Activated naive CD8-positive, alpha-beta T cell treated with anti-CD3 and anti-CD28 coated beads, Interleukin-2, amount 10 ng/mL, durations not matched to agents 7 days and 5 days (primary cell): ENCODE data around the gene SORL1-AS1.
A peak's percentile ranks its signal among the peaks of the same experiment; 100 is the strongest.

Experiments
- ATAC-seq: fragments of 150-1000 bp; cut with Tn5 transposase; one replicate; pipeline ENCODE4 v1.10.0; 2021; ENCODE audit warnings: low read depth, moderate library complexity
- POLR2A ChIA-PET: fragments of 350-600 bp; sonication (Branson Sonifier 250); formaldehyde crosslinking; loops from one replicate; lab custom pipeline; 2021; ENCODE audit warnings: antibody characterized with exemption; lab: Charles Lee
- DNase-seq: peaks from one replicate; pipeline ENCODE4 v3.0.0; 2021
- H3K27ac Mint-ChIP-seq: one replicate; pipeline ENCODE4 v1.8.0; 2022; ENCODE audit warnings: mild to moderate bottlenecking, mixed read lengths
- H3K27me3 Mint-ChIP-seq: one replicate; pipeline ENCODE4 v1.8.0; 2022; ENCODE audit warnings: mild to moderate bottlenecking, moderate library complexity, mixed read lengths
- H3K36me3 Mint-ChIP-seq: one replicate; pipeline ENCODE4 v1.8.0; 2021; ENCODE audit warnings: mild to moderate bottlenecking, mixed read lengths
- H3K4me1 Mint-ChIP-seq: one replicate; pipeline ENCODE4 v1.8.0; 2021; ENCODE audit warnings: mixed read lengths
- H3K4me3 Mint-ChIP-seq: one replicate; pipeline ENCODE4 v1.8.0; 2022; ENCODE audit warnings: mild to moderate bottlenecking, moderate library complexity, mixed read lengths
- H3K9me3 Mint-ChIP-seq: one replicate; pipeline ENCODE4 v1.8.0; 2021; ENCODE audit warnings: mixed read lengths

Gene SORL1-AS1

GRCh38 chr11:121456151-121456550 lies 3.4 kb upstream of the SORL1-AS1 start:
- POLR2A ChIA-PET = interaction anchor here (0.8 to 3.1 kb wide), 4 partner anchors 9 to 25 kb away, joined by 4 to 14 read pairs (median 8); no protein-coding TSS in a partner anchor
- Mint-ChIP-seq H3K36me3 (peaks cover 33% of the 10 kb centered on the region), H3K27ac (peak overlapping the region; percentile 54)

GRCh38 chr11:121455115-121455514 lies 2.3 kb upstream of the SORL1-AS1 start:
- Mint-ChIP-seq H3K9me3 (no peaks in the 10 kb centered on the region), H3K4me1 (peaks cover 73% of the 10 kb centered on the region), H3K27ac (peak overlapping the region; percentile 89), H3K4me3 (peak overlapping the region; percentile 90), H3K36me3 (peaks cover 32% of the 10 kb centered on the region), H3K27me3 (no peaks in the 10 kb centered on the region)
- ATAC-seq (no peak), DNase-seq (no peak)
- POLR2A ChIA-PET = interaction anchor here (1.3 to 3.1 kb wide), 3 partner anchors 8 to 12 kb away, joined by 4 to 14 read pairs (median 4); no protein-coding TSS in a partner anchor

More at GRCh38 chr11:121456151-121456550, 3.4 kb upstream of the SORL1-AS1 start:
- no peak for DNase-seq
- Mint-ChIP-seq H3K4me1 (peaks cover 70% of the 10 kb centered on the region), H3K9me3 (no peaks in the 10 kb centered on the region), H3K27me3 (no peaks in the 10 kb centered on the region), H3K4me3 (peak overlapping the region; percentile 42)
- ATAC-seq = no peak

DNA sequence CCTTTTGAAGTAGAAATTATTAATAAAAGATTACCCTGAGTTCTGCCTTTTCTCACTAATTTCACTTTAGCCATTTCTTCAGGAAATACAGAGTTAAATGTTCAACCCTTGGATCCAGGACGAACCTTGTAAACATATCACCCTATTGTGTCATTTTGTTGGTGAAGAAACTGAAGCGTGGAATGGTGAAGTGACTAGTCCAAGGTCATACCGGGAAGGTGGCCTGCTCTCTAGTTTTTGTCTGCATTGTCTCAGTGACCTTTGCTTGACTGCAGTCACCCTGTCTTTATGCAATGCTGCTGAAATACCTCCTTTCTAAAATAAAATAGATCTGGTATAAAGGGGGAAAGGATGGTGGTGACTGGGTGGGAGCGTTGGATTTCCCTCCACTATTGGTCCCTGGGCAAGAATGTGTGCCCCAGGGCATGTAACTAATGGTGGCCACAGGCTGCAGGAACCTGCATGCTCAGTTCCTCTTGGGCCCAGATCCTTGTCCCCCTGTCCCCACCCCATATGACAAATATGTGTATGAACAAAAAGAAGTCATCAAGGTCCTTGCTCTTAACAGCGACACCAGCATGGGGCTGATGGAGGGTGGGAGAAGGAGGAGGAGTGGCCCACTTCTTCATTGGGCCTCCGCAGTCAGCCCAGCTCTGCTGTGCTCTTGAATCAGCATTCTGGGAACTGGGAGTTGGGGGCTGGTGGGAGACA lies 977 bp upstream of the SORL1-AS1 start:
- no peak for ATAC-seq
- Mint-ChIP-seq H3K4me1 (peaks cover 73% of the 10 kb centered on the region), H3K36me3 (peaks cover 27% of the 10 kb centered on the region), H3K9me3 (no peaks in the 10 kb centered on the region), H3K27ac (peak overlapping the region; percentile 89), H3K27me3 (no peaks in the 10 kb centered on the region), H3K4me3 (peak overlapping the region; percentile 90)
- POLR2A ChIA-PET = interaction anchor here (0.9 to 1.4 kb wide), 3 partner anchors 9 to 13 kb away, joined by 4 to 7 read pairs (median 4); no protein-coding TSS in a partner anchor
- DNase-seq = no peak

DNA sequence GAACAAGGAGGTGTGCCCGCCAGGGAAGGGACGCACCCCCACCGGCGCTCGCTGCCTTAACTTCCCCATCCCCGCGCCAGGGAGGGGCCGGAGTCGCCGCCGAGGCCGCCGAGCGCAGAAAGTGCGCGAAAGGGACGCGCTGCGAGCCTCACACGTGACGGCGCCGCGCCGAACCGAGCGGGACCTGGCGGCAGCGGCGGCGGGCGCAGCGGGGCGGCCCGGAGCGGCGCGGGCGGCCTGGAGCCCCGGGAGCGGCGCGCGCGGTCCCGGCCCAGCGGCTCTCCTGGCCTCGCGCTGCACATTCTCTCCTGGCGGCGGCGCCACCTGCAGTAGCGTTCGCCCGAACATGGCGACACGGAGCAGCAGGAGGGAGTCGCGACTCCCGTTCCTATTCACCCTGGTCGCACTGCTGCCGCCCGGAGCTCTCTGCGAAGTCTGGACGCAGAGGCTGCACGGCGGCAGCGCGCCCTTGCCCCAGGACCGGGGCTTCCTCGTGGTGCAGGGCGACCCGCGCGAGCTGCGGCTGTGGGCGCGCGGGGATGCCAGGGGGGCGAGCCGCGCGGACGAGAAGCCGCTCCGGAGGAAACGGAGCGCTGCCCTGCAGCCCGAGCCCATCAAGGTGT lies 670 bp downstream of the SORL1-AS1 start, which contains the start of gene SORL1:
Gene SORL1 (plus strand): TSS at position 329 of the 623 bp plus-strand sequence. CDS start 18 bp downstream, at position 347.
- peak; percentile 66 for ATAC-seq
- DNase-seq = peak; percentile 82
- Mint-ChIP-seq H3K9me3 (no peaks in the 10 kb centered on the region), H3K27me3 (no peaks in the 10 kb centered on the region), H3K36me3 (peaks cover 20% of the 10 kb centered on the region), H3K27ac (peak within 1 kb of the TSS; percentile 94), H3K4me1 (peaks cover 70% of the 10 kb centered on the region), H3K4me3 (peak within 1 kb of the TSS; percentile 90)
- POLR2A ChIA-PET = interaction anchor here (0.6 to 4.9 kb wide), 11 partner anchors 12 to 160 kb away, joined by 3 to 152 read pairs (median 4); partner anchors contain the start of gene SC5D

- H3K4me3 Mint-ChIP-seq = peak overlapping the region; percentile 90
- no peaks in the 10 kb centered on the region for H3K27me3 Mint-ChIP-seq
- DNase-seq = peak; percentile 57
- H3K36me3 Mint-ChIP-seq = peaks cover 15% of the 10 kb centered on the region
- peak; percentile 6 for ATAC-seq
- POLR2A ChIA-PET = interaction anchor here (1.0 to 4.9 kb wide), 9 partner anchors 13 to 159 kb away, joined by 3 to 152 read pairs (median 11); partner anchors contain the start of gene SC5D
- H3K27ac Mint-ChIP-seq = peak overlapping the region; percentile 94
- H3K9me3 Mint-ChIP-seq = no peaks in the 10 kb centered on the region
- H3K4me1 Mint-ChIP-seq = peaks cover 68% of the 10 kb centered on the region
Observed at GRCh38 chr11:121451178-121451985, 1.4 kb downstream of the SORL1-AS1 start.

DNA sequence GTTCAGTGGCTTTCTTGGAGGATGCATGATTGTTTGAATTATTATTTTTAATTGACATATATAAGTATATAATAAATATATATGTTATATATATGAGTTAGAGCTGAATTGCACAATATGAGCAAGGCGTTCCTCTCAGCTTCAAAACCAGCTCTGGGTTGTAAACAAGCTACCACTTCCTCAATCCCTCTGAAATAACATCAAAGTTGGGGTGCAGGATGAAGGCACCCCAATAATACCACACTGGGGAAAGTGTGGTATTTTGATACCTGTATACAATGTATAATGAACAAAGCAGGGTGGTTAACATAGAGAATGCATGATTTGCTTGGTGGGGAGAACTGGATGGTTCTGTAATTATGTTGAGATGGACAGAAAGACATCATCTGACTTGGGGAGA lies 2.4 kb downstream of the SORL1-AS1 start:
- POLR2A ChIA-PET = interaction anchor here (0.6 to 4.9 kb wide), 11 partner anchors 14 to 123 kb away, joined by 3 to 152 read pairs (median 9); no protein-coding TSS in a partner anchor
- Mint-ChIP-seq H3K4me1 (peaks cover 71% of the 10 kb centered on the region), H3K27ac (peak overlapping the region; percentile 94), H3K4me3 (peak overlapping the region; percentile 90), H3K36me3 (peaks cover 13% of the 10 kb centered on the region), H3K27me3 (no peaks in the 10 kb centered on the region), H3K9me3 (no peaks in the 10 kb centered on the region)
- DNase-seq = no peak
- no peak for ATAC-seq

DNA sequence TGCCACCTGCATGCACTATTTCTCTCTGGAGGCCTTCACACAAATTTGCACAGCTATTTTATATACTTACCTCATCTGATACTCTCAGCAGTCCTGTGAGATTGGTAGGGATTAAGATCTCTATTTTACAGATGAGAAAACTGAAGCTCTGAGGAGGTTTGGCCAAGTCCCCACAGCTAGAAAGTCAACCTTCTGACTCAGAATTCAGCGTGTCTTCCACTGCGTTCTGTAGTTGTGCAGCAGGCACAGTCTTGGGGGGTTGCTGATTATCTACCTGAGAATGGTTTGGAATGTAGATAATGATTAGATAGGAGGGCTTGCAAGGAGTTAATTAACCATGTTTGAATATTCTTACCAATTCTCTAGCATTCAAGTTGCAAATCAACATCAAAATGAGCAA lies 3.1 kb downstream of the SORL1-AS1 start:
- Mint-ChIP-seq H3K27me3 (no peaks in the 10 kb centered on the region), H3K4me3 (peak overlapping the region; percentile 90), H3K9me3 (no peaks in the 10 kb centered on the region), H3K4me1 (peaks cover 64% of the 10 kb centered on the region), H3K27ac (peak overlapping the region; percentile 94), H3K36me3 (peaks cover 8% of the 10 kb centered on the region)
- DNase-seq (no peak), ATAC-seq (no peak)
- POLR2A ChIA-PET = interaction anchor here (0.7 to 4.9 kb wide), 10 partner anchors 15 to 130 kb away, joined by 3 to 152 read pairs (median 8); no protein-coding TSS in a partner anchor

DNA sequence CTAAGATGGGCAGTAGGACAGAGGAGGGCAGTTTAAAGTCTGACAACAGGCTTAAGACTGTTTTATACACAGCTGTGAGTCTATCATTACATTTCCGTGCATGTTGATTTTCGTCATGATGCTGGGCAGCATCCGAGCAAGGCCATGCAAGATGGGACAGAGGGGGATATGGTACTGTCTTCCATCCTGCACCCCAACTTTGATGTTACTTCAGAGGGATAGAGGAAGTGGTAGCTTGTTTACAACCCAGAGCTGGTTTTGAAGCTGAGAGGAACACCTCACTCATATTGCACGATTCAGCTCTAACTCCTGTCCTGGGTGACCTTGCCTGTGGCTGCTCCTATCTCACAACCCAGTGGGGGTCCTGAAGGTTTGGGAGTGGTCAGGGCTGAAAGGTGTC lies 3.6 kb downstream of the SORL1-AS1 start:
- Mint-ChIP-seq H3K36me3 (peaks cover 4% of the 10 kb centered on the region), H3K4me1 (peaks cover 62% of the 10 kb centered on the region), H3K27me3 (no peaks in the 10 kb centered on the region), H3K9me3 (no peaks in the 10 kb centered on the region), H3K4me3 (peak overlapping the region; percentile 90), H3K27ac (peak overlapping the region; percentile 94)
- ATAC-seq = peak; percentile 33
- POLR2A ChIA-PET = interaction anchor here (0.7 to 4.9 kb wide), 8 partner anchors 15 to 129 kb away, joined by 3 to 152 read pairs (median 7); no protein-coding TSS in a partner anchor
- no peak for DNase-seq

DNA sequence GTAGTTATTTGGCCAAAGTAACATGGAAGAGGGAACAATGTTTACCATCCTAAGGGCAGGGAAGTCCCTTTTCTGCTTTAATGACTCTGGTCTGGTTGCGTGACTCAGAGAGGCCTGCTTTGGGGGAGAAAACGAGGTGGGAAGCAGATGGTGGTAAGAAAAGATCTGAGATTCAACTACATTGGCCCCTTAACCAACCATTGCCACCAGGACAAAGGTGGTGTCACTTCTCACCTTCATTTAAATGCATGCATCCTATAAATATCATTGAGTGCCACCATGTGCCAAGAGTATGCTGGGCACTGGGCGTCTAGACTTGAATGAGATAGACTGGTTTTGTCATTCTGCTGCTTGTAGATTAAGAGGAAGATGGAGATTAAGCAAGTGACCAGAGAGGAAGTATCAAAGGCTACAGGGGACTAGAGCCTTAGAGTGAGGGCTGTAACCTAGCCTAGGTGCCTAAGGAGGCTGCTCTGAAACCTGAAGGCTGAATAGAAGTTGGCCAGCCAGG lies 4.3 kb downstream of the SORL1-AS1 start:
- peak overlapping the region; percentile 94 for H3K27ac Mint-ChIP-seq
- peaks cover 4% of the 10 kb centered on the region for H3K36me3 Mint-ChIP-seq
- no peaks in the 10 kb centered on the region for H3K9me3 Mint-ChIP-seq
- H3K27me3 Mint-ChIP-seq = no peaks in the 10 kb centered on the region
- peaks cover 59% of the 10 kb centered on the region for H3K4me1 Mint-ChIP-seq
- POLR2A ChIA-PET = interaction anchor here (1.0 to 4.9 kb wide), 7 partner anchors 16 to 129 kb away, joined by 3 to 152 read pairs (median 9); no protein-coding TSS in a partner anchor
- peak overlapping the region; percentile 90 for H3K4me3 Mint-ChIP-seq
- DNase-seq = no peak
- ATAC-seq = no peak

- POLR2A ChIA-PET = interaction anchor here (1.3 kb wide), 1 partner anchor 20 kb away, joined by 3 read pairs; no protein-coding TSS in a partner anchor
- H3K4me3 Mint-ChIP-seq = peak overlapping the region; percentile 90
- H3K4me1 Mint-ChIP-seq = peaks cover 56% of the 10 kb centered on the region
- peak overlapping the region; percentile 94 for H3K27ac Mint-ChIP-seq
- no peak for ATAC-seq
- peaks cover 4% of the 10 kb centered on the region for H3K36me3 Mint-ChIP-seq
- H3K9me3 Mint-ChIP-seq = no peaks in the 10 kb centered on the region
- H3K27me3 Mint-ChIP-seq = no peaks in the 10 kb centered on the region
- DNase-seq = no peak
Observed at GRCh38 chr11:121448011-121448410, 4.8 kb downstream of the SORL1-AS1 start.

DNA sequence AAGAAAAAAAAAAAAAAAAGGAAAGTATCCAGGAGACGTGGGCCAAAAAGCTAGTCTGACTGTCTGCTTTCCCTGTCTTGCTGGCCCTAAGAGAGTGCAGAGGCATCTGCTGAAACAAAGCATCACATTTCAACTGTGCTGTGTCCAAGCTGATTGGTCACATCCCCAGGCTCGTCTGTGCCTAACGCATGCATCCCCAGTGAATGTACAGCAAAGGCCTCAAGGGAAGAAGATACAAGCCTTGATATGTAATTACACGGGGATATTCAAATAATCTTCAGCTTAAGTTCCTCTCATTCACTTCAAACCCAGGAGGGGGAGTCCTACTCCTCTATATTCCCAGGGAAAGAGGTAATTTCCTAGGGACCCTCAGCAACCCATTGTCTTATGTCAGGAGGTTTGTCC lies 6.0 kb downstream of the SORL1-AS1 start:
- H3K27me3 Mint-ChIP-seq = no peaks in the 10 kb centered on the region
- ATAC-seq = no peak
- H3K27ac Mint-ChIP-seq = no peak overlapping the region
- POLR2A ChIA-PET = interaction anchor here (1.1 to 1.3 kb wide), 2 partner anchors 10 to 21 kb away, joined by 3 to 8 read pairs; no protein-coding TSS in a partner anchor
- peaks cover 6% of the 10 kb centered on the region for H3K36me3 Mint-ChIP-seq
- no peaks in the 10 kb centered on the region for H3K9me3 Mint-ChIP-seq
- H3K4me3 Mint-ChIP-seq = no peak overlapping the region
- DNase-seq = no peak
- H3K4me1 Mint-ChIP-seq = peaks cover 55% of the 10 kb centered on the region

DNA sequence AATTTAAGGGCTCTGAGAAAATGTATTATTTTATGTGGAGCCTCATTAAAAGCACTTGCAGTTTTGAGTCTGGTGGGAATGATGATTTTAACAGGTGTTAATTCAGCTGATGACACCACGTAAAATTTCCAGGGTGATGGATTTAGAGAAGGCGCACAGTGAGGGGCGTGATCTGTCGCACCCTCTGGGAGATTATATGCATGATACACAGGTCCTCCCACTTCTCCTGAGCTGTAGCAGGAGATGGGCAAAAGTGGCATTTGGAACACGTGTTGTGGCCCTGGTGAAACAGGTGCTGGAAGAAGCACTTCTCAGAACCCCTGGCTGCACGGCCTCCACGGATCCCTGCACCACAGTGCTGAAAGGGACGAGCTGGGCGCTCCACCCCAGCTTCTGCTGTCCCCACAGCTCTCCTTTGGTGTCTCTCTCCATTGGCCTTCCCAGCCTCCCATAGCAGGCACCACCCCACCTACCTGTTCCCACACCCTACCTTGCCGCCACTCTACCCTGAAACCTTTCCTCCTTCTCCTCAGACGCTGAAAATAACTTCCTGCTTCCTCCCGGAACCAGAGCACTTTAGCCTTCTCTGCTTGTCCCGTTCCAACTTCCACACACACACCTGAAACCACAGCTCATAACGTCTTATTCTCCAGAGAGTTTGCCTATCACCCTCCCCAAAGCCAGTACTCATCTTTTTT lies 7.5 kb downstream of the SORL1-AS1 start:
- Mint-ChIP-seq H3K4me3 (peak overlapping the region; percentile 62), H3K4me1 (peaks cover 45% of the 10 kb centered on the region), H3K9me3 (no peaks in the 10 kb centered on the region), H3K36me3 (peaks cover 9% of the 10 kb centered on the region), H3K27me3 (no peaks in the 10 kb centered on the region), H3K27ac (peak overlapping the region; percentile 87)
- POLR2A ChIA-PET = no interaction called here
- DNase-seq (no peak), ATAC-seq (no peak)
